ENCODE data around the gene DEDD.
A peak's percentile ranks its signal among the peaks of the same experiment; 100 is the strongest.

DEDD gene

DNA sequence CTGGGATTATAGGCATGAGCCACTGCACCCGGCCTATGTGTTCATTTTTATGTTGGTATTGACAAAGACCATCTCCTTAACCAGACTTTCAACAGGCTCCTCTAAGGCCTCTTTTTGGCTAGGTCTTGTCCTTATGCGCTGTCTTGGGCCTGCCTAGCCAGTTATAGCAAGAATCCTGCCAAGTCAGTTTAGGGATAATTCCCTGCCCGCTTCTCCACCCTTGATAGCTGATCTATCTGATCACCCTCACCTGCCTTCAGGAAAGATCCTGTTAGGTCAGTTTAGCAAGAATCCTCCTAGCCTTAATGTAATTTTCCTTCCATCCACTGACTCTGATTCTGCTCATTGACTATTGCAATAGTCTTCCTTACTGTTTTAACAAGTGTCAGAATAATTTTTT lies 47.2 kb upstream of the DEDD start:
- Histone ChIP-seq H3K27me3 (ENCODE audit: insufficient read depth, low read length, poor library complexity) (no peaks in the 10 kb centered on the region), H3K4me2 (ENCODE audit: insufficient read depth, low read length) (no peak overlapping the region), H2AFZ (ENCODE audit: low read depth, low read length) (no peak overlapping the region), H3K27ac (ENCODE audit: low read length) (no peak overlapping the region), H3K4me3 (ENCODE audit: low read depth in 1 of 2, low read length in 2 of 2) (no peak overlapping the region), H3K9me3 (ENCODE audit: insufficient read depth, low read length, severe bottlenecking) (no peaks in the 10 kb centered on the region), H3K4me1 (ENCODE audit: insufficient read depth, low read length) (peaks cover 30% of the 10 kb centered on the region), H4K20me1 (ENCODE audit: insufficient read depth, low read length) (no peaks in the 10 kb centered on the region), H3K9ac (ENCODE audit: low read depth, low read length) (no peak overlapping the region), H3K79me2 (ENCODE audit: insufficient read depth, low read length) (peaks cover 18% of the 10 kb centered on the region), H3K36me3 (ENCODE audit: insufficient read depth, low read length) (peaks cover 10% of the 10 kb centered on the region)
- DNase-seq (no peak), ATAC-seq (ENCODE audit: insufficient read depth, low read depth) (no peak)
- TF ChIP-seq EZH2 (IDR thresholded peaks at IDR 0.05; ENCODE audit: borderline replicate concordance, low read depth, low read length, severe bottlenecking) (no peak), CTCF (IDR thresholded peaks at IDR 0.05; ENCODE audit: borderline replicate concordance, extremely low read depth, low read length, poor library complexity, severe bottlenecking) (no peak)

DNA sequence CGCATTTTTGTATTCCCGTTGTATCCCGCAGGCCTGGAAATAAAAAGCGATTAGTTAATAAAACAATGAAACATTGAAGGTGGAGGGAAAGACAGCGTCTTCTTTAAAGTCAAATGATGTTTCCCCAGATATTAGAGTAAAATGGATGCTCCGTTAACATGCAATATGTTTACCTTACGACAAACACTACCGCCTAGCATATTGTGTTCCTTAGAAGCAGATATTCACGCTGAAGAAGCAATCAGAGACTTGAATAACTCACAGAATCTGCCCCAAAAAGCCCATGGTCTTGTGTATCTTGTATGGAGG lies 45.4 kb upstream of the DEDD start:
- peak overlapping the region; percentile 93 for H3K4me2 ChIP-seq (ENCODE audit: insufficient read depth, low read length)
- peak overlapping the region; percentile 63 for H3K9ac ChIP-seq (ENCODE audit: low read depth, low read length)
- ATAC-seq (ENCODE audit: insufficient read depth, low read depth) (no peak), DNase-seq (no peak)
- no peaks in the 10 kb centered on the region for H3K27me3 ChIP-seq (ENCODE audit: insufficient read depth, low read length, poor library complexity)
- TF ChIP-seq EZH2 (IDR thresholded peaks at IDR 0.05; ENCODE audit: borderline replicate concordance, low read depth, low read length, severe bottlenecking) = no peak
- no peak for TF ChIP-seq CTCF (IDR thresholded peaks at IDR 0.05; ENCODE audit: borderline replicate concordance, extremely low read depth, low read length, poor library complexity, severe bottlenecking)
- peak overlapping the region in 1 of 2 experiments; percentile 73; a peak in 2 of 4 replicates for H3K4me3 ChIP-seq (ENCODE audit: low read depth in 1 of 2, low read length in 2 of 2)
- peaks cover 25% of the 10 kb centered on the region for H3K36me3 ChIP-seq (ENCODE audit: insufficient read depth, low read length)
- H3K27ac ChIP-seq (ENCODE audit: low read length) = peak overlapping the region; percentile 79
- peaks cover 18% of the 10 kb centered on the region for H3K79me2 ChIP-seq (ENCODE audit: insufficient read depth, low read length)
- H3K9me3 ChIP-seq (ENCODE audit: insufficient read depth, low read length, severe bottlenecking) = no peaks in the 10 kb centered on the region
- H3K4me1 ChIP-seq (ENCODE audit: insufficient read depth, low read length) = peaks cover 30% of the 10 kb centered on the region
- H2AFZ ChIP-seq (ENCODE audit: low read depth, low read length) = peak overlapping the region; percentile 81
- no peaks in the 10 kb centered on the region for H4K20me1 ChIP-seq (ENCODE audit: insufficient read depth, low read length)

DNA sequence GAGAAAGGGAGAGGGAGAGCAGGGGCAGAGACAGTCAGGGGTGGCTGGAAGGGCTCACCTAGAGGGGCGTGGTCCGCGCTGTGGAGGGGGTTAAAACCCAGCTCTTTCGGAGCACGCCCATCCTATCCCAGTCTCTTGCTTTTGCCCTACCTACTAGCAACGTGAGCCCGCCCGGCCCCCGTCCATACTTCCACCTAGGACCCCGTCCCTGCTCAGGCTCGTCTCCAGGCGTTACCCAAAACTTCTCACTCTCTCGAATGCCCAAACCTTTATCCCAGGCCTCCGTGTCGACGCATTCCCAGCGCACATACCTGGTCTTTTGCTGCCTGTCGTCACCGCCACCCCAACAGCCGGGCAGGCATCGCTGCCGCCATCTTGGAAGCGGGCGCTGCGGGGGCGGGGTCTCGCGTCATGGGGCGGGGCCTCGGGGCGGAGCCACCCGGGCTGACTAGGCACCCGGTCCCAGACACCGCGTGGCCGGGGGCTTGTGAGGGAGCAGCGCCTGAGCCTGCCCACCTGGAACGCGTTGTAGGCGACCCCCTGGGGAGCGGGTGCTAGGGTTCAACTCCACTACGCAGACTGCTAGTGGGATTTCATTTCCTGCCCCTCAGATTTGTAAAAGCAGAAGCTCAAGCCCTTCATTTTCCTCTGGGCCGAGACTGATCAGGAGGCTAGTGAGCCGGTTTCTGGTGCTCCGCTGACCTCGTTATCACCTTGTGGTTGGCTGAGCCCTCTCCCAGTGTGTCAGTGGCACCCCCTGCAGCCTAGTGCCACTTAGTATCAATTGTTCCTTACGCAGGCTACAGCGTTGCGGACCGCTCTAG lies 44.9 kb upstream of the DEDD start, which contains the start of gene B4GALT3:
TSS of gene B4GALT3 (minus strand) at position 396 of the 824 bp plus-strand sequence. CDS start 1,447 bp downstream, outside the sequence.
- H3K36me3 ChIP-seq (ENCODE audit: insufficient read depth, low read length) = peaks cover 31% of the 10 kb centered on the region
- DNase-seq (peak; percentile 94), ATAC-seq (ENCODE audit: insufficient read depth, low read depth) (peak; percentile 95)
- peak; percentile 40 for TF ChIP-seq CTCF (IDR thresholded peaks at IDR 0.05; ENCODE audit: borderline replicate concordance, extremely low read depth, low read length, poor library complexity, severe bottlenecking)
- no peak for TF ChIP-seq EZH2 (IDR thresholded peaks at IDR 0.05; ENCODE audit: borderline replicate concordance, low read depth, low read length, severe bottlenecking)
- no peaks in the 10 kb centered on the region for H3K27me3 ChIP-seq (ENCODE audit: insufficient read depth, low read length, poor library complexity)
- peak within 1 kb of the TSS; percentile 79 for H3K27ac ChIP-seq (ENCODE audit: low read length)
- no peaks in the 10 kb centered on the region for H3K9me3 ChIP-seq (ENCODE audit: insufficient read depth, low read length, severe bottlenecking)
- peak within 1 kb of the TSS; percentile 90 for H2AFZ ChIP-seq (ENCODE audit: low read depth, low read length)
- H3K4me3 ChIP-seq (ENCODE audit: low read depth in 1 of 2, low read length in 2 of 2) = peak within 1 kb of the TSS; percentile 34 to 73
- peaks cover 18% of the 10 kb centered on the region for H3K79me2 ChIP-seq (ENCODE audit: insufficient read depth, low read length)
- H3K9ac ChIP-seq (ENCODE audit: low read depth, low read length) = peak within 1 kb of the TSS; percentile 63
- peaks cover 30% of the 10 kb centered on the region for H3K4me1 ChIP-seq (ENCODE audit: insufficient read depth, low read length)
- H4K20me1 ChIP-seq (ENCODE audit: insufficient read depth, low read length) = no peaks in the 10 kb centered on the region
- peak within 1 kb of the TSS; percentile 93 for H3K4me2 ChIP-seq (ENCODE audit: insufficient read depth, low read length)
